Transverse colon (tissue), 4 donors: Measurements from ENCODE around the gene PRKCA. TPM values are rescaled to one million over a fixed set of nuclear protein-coding genes. Genes with fewer than 3 reads are reported as not detected.

ENCODE experiments used
- DNase-seq: peaks from one replicate; pipeline ENCODE4 v3.0.0-alpha.2; 2019
- H3K27ac ChIP-seq, 4 donors: fragments of 200-600 bp; sonication (generic); 2 replicates each; pipeline ENCODE4 v1.5.1; 2016 to 2018; ENCODE audit warnings: inconsistent platforms in 4 of 4
- H3K27me3 ChIP-seq: fragments of 200-600 bp; sonication (generic); 2 replicates; pipeline ENCODE4 v1.5.1; 2017; ENCODE audit warnings: inconsistent platforms
- H3K36me3 ChIP-seq, 4 donors: fragments of 200-600 bp; sonication (generic); 2 replicates each; pipeline ENCODE4 v1.5.1; 2017 to 2019; ENCODE audit warnings: inconsistent platforms in 4 of 4
- H3K4me1 ChIP-seq, 4 donors: fragments of 200-600 bp; sonication (generic); 2 replicates each; pipeline ENCODE4 v1.5.1; 2017 to 2020; ENCODE audit warnings: inconsistent platforms in 4 of 4
- H3K4me3 ChIP-seq, 4 donors: fragments of 200-600 bp; sonication (generic); 1 replicate in 1 of 4; 2 replicates in 3 of 4; pipeline versions ENCODE4 v1.5.1 to v1.6.1; 2017 to 2019; ENCODE audit warnings: inconsistent platforms in 4 of 4
- H3K9me3 ChIP-seq, 2 donors: fragments of 200-600 bp; sonication (generic); 2 replicates each; pipeline ENCODE4 v1.5.1; 2017 to 2019; ENCODE audit warnings: inconsistent platforms in 2 of 2
- CTCF ChIP-seq, 5 experiments: fragments of 200-600 bp in 3 of 5; fragments of 450-650 bp in 2 of 5; sonication (generic) in 3 of 5; IDR thresholded peaks; 1 replicate in 2 of 5; 2 replicates in 3 of 5; pipeline ENCODE4 v1.5.1; 2016 to 2017; ENCODE audit warnings: antibody characterized with exemption in 5 of 5, inconsistent platforms in 3 of 5, mild to moderate bottlenecking in 2 of 5, moderate library complexity in 1 of 5
- EP300 ChIP-seq: sonication (generic); formaldehyde crosslinking; IDR thresholded peaks from one replicate; pipeline ENCODE4 v1.6.1; 2017; ENCODE audit warnings: antibody characterized with exemption, low read depth
- POLR2A ChIP-seq: fragments of 450-650 bp; IDR thresholded peaks from one replicate; pipeline ENCODE4 v1.6.1; 2016; ENCODE audit warnings: antibody characterized with exemption, mild to moderate bottlenecking, moderate library complexity
- POLR2AphosphoS5 ChIP-seq, 3 donors: sonication (generic); formaldehyde crosslinking; IDR thresholded peaks; one replicate each; pipeline ENCODE4 v1.6.1; 2016; ENCODE audit warnings: antibody characterized with exemption in 3 of 3
- WGBS, 2 donors: methylation state at CpG; one replicate each; pipeline ENCODE4 v1.1.5; 2018; ENCODE audit warnings: low coverage in 1 of 2; 5-methylcytosine and 5-hydroxymethylcytosine counted together
- in situ Hi-C, 4 donors: fragments of 200-750 bp; cut with MboI; loops; one replicate each; pipeline versions ENCODE4 v1.15.0 to v1.15.1; 2017; ENCODE audit warnings: low sequenced_read_pairs in 3 of 4, low pct_ligation_motif_present in 1 of 4, low pct_unique_long_range_greater_than_20kb in 1 of 4
- intact Hi-C: fragments of 100-400 bp; cut with DNase I; formaldehyde crosslinking; loops from one replicate; pipeline ENCODE4 v1.15.1; 2023; ENCODE audit warnings: low total_unique reads
- total RNA-seq, 4 donors: library from RNA; depleted of rRNA; stranded (reverse); fragments of >200 nt; gene quantifications; one replicate each; pipeline ENCODE4 v1.1.0, GENCODE V29; 2016

Gene PRKCA
- total RNA-seq, 4 donors from 2014 or later = 16.1 to 49.7 (median 31.7) TPM

DNA sequence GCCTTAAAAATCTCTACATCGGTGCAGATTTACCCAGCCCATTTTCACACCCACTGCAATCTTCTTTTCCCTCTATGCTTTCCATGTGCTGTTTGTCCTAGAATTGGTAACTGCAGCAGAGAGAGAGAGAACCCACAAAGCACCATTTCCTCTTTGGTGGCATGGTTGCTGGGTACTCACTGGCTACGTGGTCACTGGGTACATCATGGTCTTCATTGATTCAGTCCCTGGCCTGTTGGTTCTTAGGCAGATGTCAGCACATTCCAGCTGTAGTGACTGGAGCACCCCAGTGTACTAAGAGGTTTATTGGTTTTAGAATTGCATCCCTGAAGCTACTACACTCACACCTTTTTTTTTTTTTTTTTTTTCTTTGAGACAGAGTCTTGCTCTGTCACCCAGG lies 376.4 kb downstream of the PRKCA start:
- intact Hi-C loops = no loop called here
- 60 to 93% methylated on average over 2 of the region's 2 CpGs for WGBS, 2 donors
- no peak overlapping the region for H3K4me3 ChIP-seq
- peaks cover 3 to 22% (median 20%) of the 10 kb centered on the region in 4 donors for H3K4me1 ChIP-seq
- TF ChIP-seq EP300 (no peak), POLR2AphosphoS5 (IDR thresholded peaks at IDR 0.05) (no peak), POLR2A (no peak), CTCF (IDR thresholded peaks at IDR 0.05) (no peak)
- in situ Hi-C loops = loop anchor here in 2 of 4 donors (10.0 kb wide), 1 partner anchor 424 kb away; no protein-coding TSS in a partner anchor
- H3K36me3 ChIP-seq = no peaks in the 10 kb centered on the region
- no peak overlapping the region for H3K27ac ChIP-seq
- no peak for DNase-seq
- no peaks in the 10 kb centered on the region for H3K9me3 ChIP-seq
- H3K27me3 ChIP-seq = no peaks in the 10 kb centered on the region

GRCh38 chr17:66679631-66680517 lies 377.5 kb downstream of the PRKCA start:
- DNase-seq = no peak
- Histone ChIP-seq H3K27me3 (no peaks in the 10 kb centered on the region), H3K9me3 (no peaks in the 10 kb centered on the region), H3K4me1 (peaks cover 0 to 22% (median 17%) of the 10 kb centered on the region in 4 donors), H3K4me3 (no peak overlapping the region), H3K27ac (no peak overlapping the region), H3K36me3 (no peaks in the 10 kb centered on the region)
- intact Hi-C loops = no loop called here
- 79 to 87% methylated on average over 10 to 11 of the region's 11 CpGs for WGBS, 2 donors
- in situ Hi-C loops = loop anchor here in 2 of 4 donors (10.0 kb wide), 1 partner anchor 425 kb away; no protein-coding TSS in a partner anchor
- no peak for TF ChIP-seq EP300
- no peak for TF ChIP-seq CTCF (IDR thresholded peaks at IDR 0.05)
- TF ChIP-seq POLR2AphosphoS5 (IDR thresholded peaks at IDR 0.05) = no peak
- no peak for TF ChIP-seq POLR2A

DNA sequence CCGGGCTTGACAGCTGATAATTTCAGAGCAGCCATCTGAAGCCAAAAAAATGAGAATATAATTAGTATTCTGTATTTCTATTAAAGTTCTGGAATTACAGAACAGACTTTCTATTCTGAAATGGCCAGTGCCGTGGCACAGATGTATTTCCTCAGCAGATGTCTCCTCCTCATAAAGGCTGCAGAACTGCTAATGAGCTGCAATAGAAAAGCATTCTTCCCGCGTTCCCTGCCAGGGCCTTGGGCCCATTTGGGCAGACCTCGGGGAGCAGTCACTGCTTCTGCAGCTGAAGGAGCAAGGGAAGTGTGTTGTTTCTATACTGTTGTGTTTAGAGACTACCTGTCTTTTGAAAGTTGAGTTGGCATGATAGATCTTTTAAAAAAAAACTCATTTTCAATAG lies 379.9 kb downstream of the PRKCA start:
- TF ChIP-seq EP300 (no peak), POLR2AphosphoS5 (IDR thresholded peaks at IDR 0.05) (no peak), CTCF (IDR thresholded peaks at IDR 0.05) (no peak)
- in situ Hi-C loops = no loop called here
- Histone ChIP-seq H3K36me3 (no peaks in the 10 kb centered on the region), H3K27ac (no peak overlapping the region), H3K27me3 (no peaks in the 10 kb centered on the region), H3K9me3 (no peaks in the 10 kb centered on the region), H3K4me1 (peaks cover 0 to 11% (median under 1%) of the 10 kb centered on the region in 4 donors), H3K4me3 (no peak overlapping the region)
- no peak for DNase-seq
- intact Hi-C loops = no loop called here
- 55 to 73% methylated on average over 2 to 5 of the region's 5 CpGs for WGBS, 2 donors

DNA sequence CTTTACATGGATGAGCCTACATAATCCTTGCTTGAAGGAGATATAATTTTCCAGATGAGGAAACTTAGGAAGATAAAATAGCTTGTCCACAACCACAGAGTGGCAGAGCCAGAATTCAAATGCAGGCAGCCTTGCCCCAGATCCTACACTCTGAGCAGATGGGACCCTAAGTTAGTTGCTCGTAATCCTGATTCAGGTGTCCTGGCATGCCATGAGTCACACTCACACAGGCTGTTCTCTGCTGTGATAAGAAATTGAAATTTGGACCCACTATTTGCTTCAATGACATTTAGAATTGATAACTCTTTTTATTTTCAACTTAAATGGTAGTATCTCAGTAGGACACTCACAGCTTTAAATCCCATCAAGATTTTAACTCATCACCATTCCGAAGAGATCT lies 381.8 kb downstream of the PRKCA start:
- H3K27ac ChIP-seq = no peak overlapping the region
- WGBS, 2 donors = 65 to 84% methylated on average over 2 of the region's 2 CpGs

More for the DNA sequence above, 381.8 kb downstream of the PRKCA start:
- H3K27me3 ChIP-seq = no peaks in the 10 kb centered on the region
- H3K36me3 ChIP-seq = peaks cover 0 to 6% (median 0%) of the 10 kb centered on the region in 4 donors
- no peak overlapping the region for H3K4me3 ChIP-seq
- no peaks in the 10 kb centered on the region for H3K9me3 ChIP-seq
- peaks cover 0 to 27% (median 2%) of the 10 kb centered on the region in 4 donors for H3K4me1 ChIP-seq
- no peak for DNase-seq
- TF ChIP-seq POLR2A = no peak
- TF ChIP-seq CTCF (IDR thresholded peaks at IDR 0.05) = no peak
- TF ChIP-seq EP300 = no peak
- TF ChIP-seq POLR2AphosphoS5 (IDR thresholded peaks at IDR 0.05) = no peak
- in situ Hi-C loops = no loop called here
- intact Hi-C loops = no loop called here
